Stomach (tissue), 9 donors: ENCODE measurements around the gene TCF21. TPM values are rescaled to one million over a fixed set of nuclear protein-coding genes. Genes with fewer than 3 reads are reported as not detected.

Experiments
- DNase-seq, 2 donors: peaks; one replicate each; pipeline versions ENCODE4 v3.0.0 to v3.0.0-alpha.2; 2013 to 2019
- H3K27ac ChIP-seq, 5 donors: fragments of 200-600 bp in 4 of 5; sonication (generic) in 4 of 5; one replicate each; pipeline ENCODE4 v1.5.1; 2013 to 2019; ENCODE audit warnings: mild to moderate bottlenecking in 1 of 5, moderate library complexity in 1 of 5
- H3K27me3 ChIP-seq, 3 donors: fragments of 200-600 bp; sonication (generic); one replicate each; pipeline ENCODE4 v1.5.1; 2017 to 2019; ENCODE audit warnings: mixed run types in 1 of 3
- H3K36me3 ChIP-seq, 4 donors: fragments of 200-600 bp; sonication (generic); 1 replicate in 3 of 4; 2 replicates in 1 of 4; pipeline ENCODE4 v1.5.1; 2016 to 2019
- H3K4me1 ChIP-seq, 4 donors: fragments of 200-600 bp; sonication (generic); one replicate each; pipeline ENCODE4 v1.5.1; 2016 to 2019
- H3K4me3 ChIP-seq, 4 donors: fragments of 200-600 bp; sonication (generic) in 3 of 4; one replicate each; pipeline ENCODE4 v1.5.1; 2016 to 2019; ENCODE audit warnings: mild to moderate bottlenecking in 1 of 4
- H3K9me3 ChIP-seq, 4 donors: fragments of 200-600 bp; sonication (generic); one replicate each; pipeline ENCODE4 v1.5.1; 2016 to 2019
- CTCF ChIP-seq, 7 experiments: fragments of 450-650 bp in 4 of 7; fragments of 200-600 bp in 3 of 7; sonication (generic) in 3 of 7; IDR thresholded peaks; one replicate each; pipeline ENCODE4 v1.5.1; 2016 to 2019; ENCODE audit warnings: antibody characterized with exemption in 7 of 7, control low read depth in 2 of 7, mild to moderate bottlenecking in 1 of 7
- EP300 ChIP-seq: sonication (generic); formaldehyde crosslinking; IDR thresholded peaks from one replicate; pipeline ENCODE4 v1.6.1; 2017; ENCODE audit warnings: antibody characterized with exemption
- POLR2A ChIP-seq, 4 donors: fragments of 450-650 bp; IDR thresholded peaks; one replicate each; pipeline ENCODE4 v1.6.1; 2016; ENCODE audit warnings: antibody characterized with exemption in 4 of 4, control low read depth in 2 of 4, mild to moderate bottlenecking in 1 of 4, moderate library complexity in 1 of 4
- POLR2AphosphoS5 ChIP-seq, 3 donors: sonication (generic); formaldehyde crosslinking; IDR thresholded peaks; one replicate each; pipeline ENCODE4 v1.6.1; 2016; ENCODE audit warnings: antibody characterized with exemption in 3 of 3
- WGBS, 5 donors: extraction: QIAGEN DNeasy Blood & Tissue Kit in 3 of 5; methylation state at CpG; one replicate each; pipeline versions ENCODE4 v1.1.5 to v1.1.7; 2013 to 2018; 5-methylcytosine and 5-hydroxymethylcytosine counted together
- intact Hi-C: fragments of 100-400 bp; cut with DNase I; formaldehyde crosslinking; loops from one replicate; pipeline ENCODE4 v1.15.1; 2023; ENCODE audit warnings: low total_unique reads
- polyA plus RNA-seq, 3 donors: library from polyadenylated mRNA; stranded (reverse); fragments of 200-250 nt; gene quantifications; one replicate each; pipeline ENCODE4 v1.2.3, GENCODE V29; 2013
- total RNA-seq, 5 donors: library from RNA; depleted of rRNA; stranded (reverse); fragments of >200 nt; gene quantifications; one replicate each; pipeline versions ENCODE4 v1.1.0 to v1.2.3, GENCODE V29; 2014 to 2016
- donor health status: healthy with polysubstance abuse.
- donor health status: Bipolar disorder and iron deficiency.
- donor health status: healthy.

TCF21 gene
- total and polyA plus RNA-seq, 8 donors: 3.2 to 43.0 (median 16.3) TPM

- Histone ChIP-seq H3K4me3 (no peak overlapping the region), H3K9me3 (peaks cover 7 to 38% (median 31%) of the 10 kb centered on the region in 4 donors), H3K27ac (no peak overlapping the region), H3K27me3 (peaks cover 0 to 11% (median 4%) of the 10 kb centered on the region in 3 donors), H3K4me1 (no peaks in the 10 kb centered on the region), H3K36me3 (no peaks in the 10 kb centered on the region)
- WGBS, 5 donors: 86 to 97% (median 92%) methylated on average over 4 of the region's 4 CpGs
- no peak for DNase-seq
- TF ChIP-seq EP300: no peak
- no peak for TF ChIP-seq CTCF (IDR thresholded peaks at IDR 0.05)
- no peak for TF ChIP-seq POLR2AphosphoS5 (IDR thresholded peaks at IDR 0.05)
- TF ChIP-seq POLR2A (IDR thresholded peaks at IDR 0.05): no peak
- intact Hi-C loops: no loop called here
Measured at GRCh38 chr6:133865680-133866079, 23.2 kb upstream of the TCF21 start.

- Histone ChIP-seq H3K36me3 (no peaks in the 10 kb centered on the region), H3K27me3 (no peaks in the 10 kb centered on the region), H3K4me1 (no peaks in the 10 kb centered on the region), H3K4me3 (no peak overlapping the region), H3K27ac (no peak overlapping the region), H3K9me3 (no peaks in the 10 kb centered on the region)
- TF ChIP-seq POLR2AphosphoS5 (IDR thresholded peaks at IDR 0.05) (no peak), EP300 (no peak), POLR2A (IDR thresholded peaks at IDR 0.05) (no peak), CTCF (IDR thresholded peaks at IDR 0.05) (no peak)
- DNase-seq: no peak
- intact Hi-C loops: no loop called here
Measured at GRCh38 chr6:133871131-133871530, 17.8 kb upstream of the TCF21 start.

GRCh38 chr6:133873538-133873937 is 15.4 kb upstream of the TCF21 start:
- Histone ChIP-seq H3K27me3 (no peaks in the 10 kb centered on the region), H3K4me3 (no peak overlapping the region), H3K27ac (no peak overlapping the region), H3K9me3 (no peaks in the 10 kb centered on the region), H3K36me3 (no peaks in the 10 kb centered on the region), H3K4me1 (no peaks in the 10 kb centered on the region)
- intact Hi-C loops: no loop called here
- no peak for TF ChIP-seq EP300
- TF ChIP-seq POLR2A (IDR thresholded peaks at IDR 0.05): no peak
- no peak for TF ChIP-seq POLR2AphosphoS5 (IDR thresholded peaks at IDR 0.05)
- TF ChIP-seq CTCF (IDR thresholded peaks at IDR 0.05): no peak
- no peak for DNase-seq
- 69 to 82% (median 80%) methylated on average over 5 of the region's 5 CpGs for WGBS, 5 donors

- intact Hi-C loops: no loop called here
- peaks cover 0 to 10% (median 0%) of the 10 kb centered on the region in 3 donors for H3K27me3 ChIP-seq
- H3K4me1 ChIP-seq: no peaks in the 10 kb centered on the region
- no peaks in the 10 kb centered on the region for H3K9me3 ChIP-seq
- TF ChIP-seq CTCF (IDR thresholded peaks at IDR 0.05) (no peak), POLR2AphosphoS5 (IDR thresholded peaks at IDR 0.05) (no peak)
- H3K36me3 ChIP-seq: no peaks in the 10 kb centered on the region
- no peak for DNase-seq
- no peak overlapping the region for H3K27ac ChIP-seq
- WGBS, 5 donors: 65 to 77% (median 71%) methylated on average over 5 of the region's 5 CpGs
- H3K4me3 ChIP-seq: no peak overlapping the region
Measured at GRCh38 chr6:133877116-133877515, 11.8 kb upstream of the TCF21 start.
